Measurements from ENCODE around the gene GNLY. TPM values are rescaled to one million over a fixed set of nuclear protein-coding genes. Genes with fewer than 3 reads are reported as not detected.

The GNLY gene
- total RNA-seq, 1 donor from 2014 or later = not detected

GRCh38 chr2:85681776-85682175 lies 12.4 kb upstream of the GNLY start:
- peaks cover 24 to 37% (median 30%) of the 10 kb centered on the region in 3 donors for H3K4me1 ChIP-seq (ENCODE audit: control insufficient read depth in 3 of 3, insufficient read depth in 3 of 3, low read length in 3 of 3)
- H3K4me3 ChIP-seq (ENCODE audit: low read length in 3 of 3) = no peak overlapping the region
- no peak overlapping the region for H3K9ac ChIP-seq (ENCODE audit: low read depth in 1 of 3, low read length in 3 of 3)
- H3K36me3 ChIP-seq (ENCODE audit: control insufficient read depth in 3 of 3, insufficient read depth in 3 of 3, low read length in 3 of 3) = no peaks in the 10 kb centered on the region
- H3K27ac ChIP-seq (ENCODE audit: low read depth, low read length) = peak overlapping the region; percentile 41
- no peaks in the 10 kb centered on the region for H3K27me3 ChIP-seq (ENCODE audit: control insufficient read depth in 3 of 3, insufficient read depth in 3 of 3, low read length in 3 of 3)
- H3K9me3 ChIP-seq (ENCODE audit: control insufficient read depth in 3 of 3, low read length in 3 of 3) = no peaks in the 10 kb centered on the region

- peak overlapping the region; percentile 41 for H3K27ac ChIP-seq (ENCODE audit: low read depth, low read length)
- no peak overlapping the region for H3K4me3 ChIP-seq (ENCODE audit: low read length in 3 of 3)
- no peaks in the 10 kb centered on the region for H3K27me3 ChIP-seq (ENCODE audit: control insufficient read depth in 3 of 3, insufficient read depth in 3 of 3, low read length in 3 of 3)
- H3K9ac ChIP-seq (ENCODE audit: low read depth in 1 of 3, low read length in 3 of 3) = no peak overlapping the region
- no peaks in the 10 kb centered on the region for H3K9me3 ChIP-seq (ENCODE audit: control insufficient read depth in 3 of 3, low read length in 3 of 3)
- no peaks in the 10 kb centered on the region for H3K36me3 ChIP-seq (ENCODE audit: control insufficient read depth in 3 of 3, insufficient read depth in 3 of 3, low read length in 3 of 3)
- peaks cover 24 to 37% (median 30%) of the 10 kb centered on the region in 3 donors for H3K4me1 ChIP-seq (ENCODE audit: control insufficient read depth in 3 of 3, insufficient read depth in 3 of 3, low read length in 3 of 3)
These were observed 11.8 kb upstream of the GNLY start for GRCh38 chr2:85682378-85682777.

GRCh38 chr2:85684380-85684779 lies 9.8 kb upstream of the GNLY start:
- no peaks in the 10 kb centered on the region for H3K36me3 ChIP-seq (ENCODE audit: control insufficient read depth in 3 of 3, insufficient read depth in 3 of 3, low read length in 3 of 3)
- no peaks in the 10 kb centered on the region for H3K27me3 ChIP-seq (ENCODE audit: control insufficient read depth in 3 of 3, insufficient read depth in 3 of 3, low read length in 3 of 3)
- H3K4me1 ChIP-seq (ENCODE audit: control insufficient read depth in 3 of 3, insufficient read depth in 3 of 3, low read length in 3 of 3) = peaks cover 16 to 26% (median 19%) of the 10 kb centered on the region in 3 donors
- no peak overlapping the region for H3K27ac ChIP-seq (ENCODE audit: low read depth, low read length)
- no peaks in the 10 kb centered on the region for H3K9me3 ChIP-seq (ENCODE audit: control insufficient read depth in 3 of 3, low read length in 3 of 3)
- H3K4me3 ChIP-seq (ENCODE audit: low read length in 3 of 3) = no peak overlapping the region
- no peak overlapping the region for H3K9ac ChIP-seq (ENCODE audit: low read depth in 1 of 3, low read length in 3 of 3)

- Histone ChIP-seq H3K27ac (ENCODE audit: low read depth, low read length) (no peak overlapping the region), H3K36me3 (ENCODE audit: control insufficient read depth in 3 of 3, insufficient read depth in 3 of 3, low read length in 3 of 3) (no peaks in the 10 kb centered on the region), H3K9me3 (ENCODE audit: control insufficient read depth in 3 of 3, low read length in 3 of 3) (no peaks in the 10 kb centered on the region), H3K9ac (ENCODE audit: low read depth in 1 of 3, low read length in 3 of 3) (no peak overlapping the region), H3K4me1 (ENCODE audit: control insufficient read depth in 3 of 3, insufficient read depth in 3 of 3, low read length in 3 of 3) (peaks cover 16 to 25% (median 18%) of the 10 kb centered on the region in 3 donors), H3K27me3 (ENCODE audit: control insufficient read depth in 3 of 3, insufficient read depth in 3 of 3, low read length in 3 of 3) (no peaks in the 10 kb centered on the region), H3K4me3 (ENCODE audit: low read length in 3 of 3) (no peak overlapping the region)
These were observed 9.4 kb upstream of the GNLY start for GRCh38 chr2:85684806-85685205.

- no peak overlapping the region for H3K27ac ChIP-seq (ENCODE audit: low read depth, low read length)
- no peaks in the 10 kb centered on the region for H3K36me3 ChIP-seq (ENCODE audit: control insufficient read depth in 3 of 3, insufficient read depth in 3 of 3, low read length in 3 of 3)
- no peaks in the 10 kb centered on the region for H3K4me1 ChIP-seq (ENCODE audit: control insufficient read depth in 3 of 3, insufficient read depth in 3 of 3, low read length in 3 of 3)
- H3K9me3 ChIP-seq (ENCODE audit: control insufficient read depth in 3 of 3, low read length in 3 of 3) = no peaks in the 10 kb centered on the region
- no peak overlapping the region for H3K4me3 ChIP-seq (ENCODE audit: low read length in 3 of 3)
- H3K27me3 ChIP-seq (ENCODE audit: control insufficient read depth in 3 of 3, insufficient read depth in 3 of 3, low read length in 3 of 3) = no peaks in the 10 kb centered on the region
- no peak overlapping the region for H3K9ac ChIP-seq (ENCODE audit: low read depth in 1 of 3, low read length in 3 of 3)
These were observed 3.2 kb upstream of the GNLY start for GRCh38 chr2:85690932-85691331.

- Histone ChIP-seq H3K27ac (ENCODE audit: low read depth, low read length) (no peak overlapping the region), H3K4me1 (ENCODE audit: control insufficient read depth in 3 of 3, insufficient read depth in 3 of 3, low read length in 3 of 3) (no peaks in the 10 kb centered on the region), H3K36me3 (ENCODE audit: control insufficient read depth in 3 of 3, insufficient read depth in 3 of 3, low read length in 3 of 3) (no peaks in the 10 kb centered on the region)
These were observed 2.0 kb upstream of the GNLY start for GRCh38 chr2:85692039-85692645.

GRCh38 chr2:85695121-85695520 lies 963 bp downstream of the GNLY start:
- Histone ChIP-seq H3K9me3 (ENCODE audit: control insufficient read depth in 3 of 3, low read length in 3 of 3) (no peaks in the 10 kb centered on the region), H3K27me3 (ENCODE audit: control insufficient read depth in 3 of 3, insufficient read depth in 3 of 3, low read length in 3 of 3) (no peaks in the 10 kb centered on the region), H3K4me1 (ENCODE audit: control insufficient read depth in 3 of 3, insufficient read depth in 3 of 3, low read length in 3 of 3) (no peaks in the 10 kb centered on the region), H3K4me3 (ENCODE audit: low read length in 3 of 3) (no peak overlapping the region), H3K36me3 (ENCODE audit: control insufficient read depth in 3 of 3, insufficient read depth in 3 of 3, low read length in 3 of 3) (no peaks in the 10 kb centered on the region), H3K9ac (ENCODE audit: low read depth in 1 of 3, low read length in 3 of 3) (no peak overlapping the region), H3K27ac (ENCODE audit: low read depth, low read length) (no peak overlapping the region)

More at GRCh38 chr2:85692039-85692645, 2.0 kb upstream of the GNLY start:
- H3K9me3 ChIP-seq (ENCODE audit: control insufficient read depth in 3 of 3, low read length in 3 of 3) = no peaks in the 10 kb centered on the region
- no peak overlapping the region for H3K9ac ChIP-seq (ENCODE audit: low read depth in 1 of 3, low read length in 3 of 3)
- no peak overlapping the region for H3K4me3 ChIP-seq (ENCODE audit: low read length in 3 of 3)
- no peaks in the 10 kb centered on the region for H3K27me3 ChIP-seq (ENCODE audit: control insufficient read depth in 3 of 3, insufficient read depth in 3 of 3, low read length in 3 of 3)

- no peaks in the 10 kb centered on the region for H3K36me3 ChIP-seq (ENCODE audit: control insufficient read depth in 3 of 3, insufficient read depth in 3 of 3, low read length in 3 of 3)
- no peak overlapping the region for H3K9ac ChIP-seq (ENCODE audit: low read depth in 1 of 3, low read length in 3 of 3)
- H3K4me1 ChIP-seq (ENCODE audit: control insufficient read depth in 3 of 3, insufficient read depth in 3 of 3, low read length in 3 of 3) = no peaks in the 10 kb centered on the region
- no peak overlapping the region for H3K27ac ChIP-seq (ENCODE audit: low read depth, low read length)
- no peaks in the 10 kb centered on the region for H3K27me3 ChIP-seq (ENCODE audit: control insufficient read depth in 3 of 3, insufficient read depth in 3 of 3, low read length in 3 of 3)
- H3K4me3 ChIP-seq (ENCODE audit: low read length in 3 of 3) = no peak overlapping the region
- no peaks in the 10 kb centered on the region for H3K9me3 ChIP-seq (ENCODE audit: control insufficient read depth in 3 of 3, low read length in 3 of 3)
These were observed 1.8 kb downstream of the GNLY start for GRCh38 chr2:85695691-85696668.

- Histone ChIP-seq H3K27me3 (ENCODE audit: control insufficient read depth in 3 of 3, insufficient read depth in 3 of 3, low read length in 3 of 3) (no peaks in the 10 kb centered on the region), H3K27ac (ENCODE audit: low read depth, low read length) (no peak overlapping the region), H3K36me3 (ENCODE audit: control insufficient read depth in 3 of 3, insufficient read depth in 3 of 3, low read length in 3 of 3) (no peaks in the 10 kb centered on the region), H3K4me3 (ENCODE audit: low read length in 3 of 3) (no peak overlapping the region), H3K9me3 (ENCODE audit: control insufficient read depth in 3 of 3, low read length in 3 of 3) (no peaks in the 10 kb centered on the region), H3K9ac (ENCODE audit: low read depth in 1 of 3, low read length in 3 of 3) (no peak overlapping the region), H3K4me1 (ENCODE audit: control insufficient read depth in 3 of 3, insufficient read depth in 3 of 3, low read length in 3 of 3) (no peaks in the 10 kb centered on the region)
These were observed 2.9 kb downstream of the GNLY start for GRCh38 chr2:85697096-85697495.

- no peak overlapping the region for H3K27ac ChIP-seq (ENCODE audit: low read depth, low read length)
- no peaks in the 10 kb centered on the region for H3K36me3 ChIP-seq (ENCODE audit: control insufficient read depth in 3 of 3, insufficient read depth in 3 of 3, low read length in 3 of 3)
- H3K9me3 ChIP-seq (ENCODE audit: control insufficient read depth in 3 of 3, low read length in 3 of 3) = no peaks in the 10 kb centered on the region
- H3K4me3 ChIP-seq (ENCODE audit: low read length in 3 of 3) = no peak overlapping the region
- no peaks in the 10 kb centered on the region for H3K27me3 ChIP-seq (ENCODE audit: control insufficient read depth in 3 of 3, insufficient read depth in 3 of 3, low read length in 3 of 3)
- H3K9ac ChIP-seq (ENCODE audit: low read depth in 1 of 3, low read length in 3 of 3) = no peak overlapping the region
- H3K4me1 ChIP-seq (ENCODE audit: control insufficient read depth in 3 of 3, insufficient read depth in 3 of 3, low read length in 3 of 3) = no peaks in the 10 kb centered on the region
These were observed 3.6 kb downstream of the GNLY start for GRCh38 chr2:85697716-85698115.
